Bronchial epithelial cell (primary cell): Measurements from ENCODE around the gene SPECC1. TPM values are rescaled to one million over a fixed set of nuclear protein-coding genes. Genes with fewer than 3 reads are reported as not detected.
A peak's percentile ranks its signal among the peaks of the same experiment; 100 is the strongest.

Experiments used
- DNase-seq: peaks from one replicate; pipeline ENCODE4 v3.0.0-alpha.2; 2010; ENCODE audit warnings: low read depth
- FAIRE-seq: peaks from 2 replicates; lab custom pipeline; 2011; peaks lifted over from hg19 to GRCh38; lab: Jason Lieb, UNC
- H3K27me3 ChIP-seq: 2 replicates; pipeline ENCODE4 v1.5.1; 2011; ENCODE audit warnings: low read length; ENCODE audit not compliant: control insufficient read depth, insufficient read depth
- H3K36me3 ChIP-seq: 2 replicates; pipeline ENCODE4 v1.5.1; 2011; ENCODE audit warnings: low read length; ENCODE audit not compliant: control insufficient read depth, insufficient read depth
- H3K4me3 ChIP-seq: 2 replicates; pipeline ENCODE4 v1.5.1; 2011; ENCODE audit warnings: mild to moderate bottlenecking, low read depth, low read length, control low read depth
- total RNA-seq: library from RNA; depleted of rRNA; stranded (reverse); fragments of >200 nt; gene quantifications from 2 replicates; pipeline ENCODE4 v1.2.1, GENCODE V29; 2014
- TF ChIP-seq, protein P1 (sequence below): IDR thresholded peaks from 2 replicates; pipeline ENCODE4 v1.5.1; 2011; ENCODE audit warnings: mild to moderate bottlenecking, moderate library complexity, low read length, control low read depth, inconsistent platforms; ENCODE audit not compliant: insufficient read depth, severe bottlenecking

The SPECC1 gene
- total RNA-seq, 1 donor from 2014 or later = 57.1 TPM

DNA sequence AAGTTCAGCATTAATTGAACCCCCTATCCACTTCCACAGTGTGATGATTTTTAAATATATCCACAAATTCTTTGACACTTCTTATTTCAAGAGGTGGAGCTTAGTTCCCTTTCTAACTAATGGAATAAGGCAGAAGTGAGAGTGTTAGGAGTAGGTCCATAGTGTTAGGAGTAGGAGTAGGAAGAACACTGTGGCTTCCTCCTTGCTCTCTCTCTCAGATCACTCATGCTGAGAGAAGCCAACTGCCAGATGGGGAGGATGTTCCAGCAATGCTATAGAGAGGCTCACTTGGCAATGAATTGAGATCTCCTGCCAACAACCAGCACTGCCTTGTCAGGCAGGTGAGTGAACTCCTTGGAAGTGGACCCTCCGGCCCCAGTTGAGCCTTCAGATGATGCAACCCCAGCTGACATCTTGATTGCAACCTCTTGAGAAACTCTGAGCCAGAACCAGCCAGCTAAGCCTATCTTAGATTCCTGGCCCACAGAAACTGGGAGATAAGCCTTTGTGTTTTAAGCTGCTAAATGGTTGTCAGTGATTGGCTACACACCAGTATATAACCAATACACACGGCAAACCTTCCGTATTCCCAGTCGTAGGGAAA lies 44.3 kb downstream of the SPECC1 start:
- Histone ChIP-seq H3K36me3 (no peaks in the 10 kb centered on the region), H3K27me3 (no peaks in the 10 kb centered on the region), H3K4me3 (no peak overlapping the region)
- DNase-seq (no peak), FAIRE-seq (no peak)
- TF ChIP-seq, protein P1, sequence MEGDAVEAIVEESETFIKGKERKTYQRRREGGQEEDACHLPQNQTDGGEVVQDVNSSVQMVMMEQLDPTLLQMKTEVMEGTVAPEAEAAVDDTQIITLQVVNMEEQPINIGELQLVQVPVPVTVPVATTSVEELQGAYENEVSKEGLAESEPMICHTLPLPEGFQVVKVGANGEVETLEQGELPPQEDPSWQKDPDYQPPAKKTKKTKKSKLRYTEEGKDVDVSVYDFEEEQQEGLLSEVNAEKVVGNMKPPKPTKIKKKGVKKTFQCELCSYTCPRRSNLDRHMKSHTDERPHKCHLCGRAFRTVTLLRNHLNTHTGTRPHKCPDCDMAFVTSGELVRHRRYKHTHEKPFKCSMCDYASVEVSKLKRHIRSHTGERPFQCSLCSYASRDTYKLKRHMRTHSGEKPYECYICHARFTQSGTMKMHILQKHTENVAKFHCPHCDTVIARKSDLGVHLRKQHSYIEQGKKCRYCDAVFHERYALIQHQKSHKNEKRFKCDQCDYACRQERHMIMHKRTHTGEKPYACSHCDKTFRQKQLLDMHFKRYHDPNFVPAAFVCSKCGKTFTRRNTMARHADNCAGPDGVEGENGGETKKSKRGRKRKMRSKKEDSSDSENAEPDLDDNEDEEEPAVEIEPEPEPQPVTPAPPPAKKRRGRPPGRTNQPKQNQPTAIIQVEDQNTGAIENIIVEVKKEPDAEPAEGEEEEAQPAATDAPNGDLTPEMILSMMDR = no peak

DNA sequence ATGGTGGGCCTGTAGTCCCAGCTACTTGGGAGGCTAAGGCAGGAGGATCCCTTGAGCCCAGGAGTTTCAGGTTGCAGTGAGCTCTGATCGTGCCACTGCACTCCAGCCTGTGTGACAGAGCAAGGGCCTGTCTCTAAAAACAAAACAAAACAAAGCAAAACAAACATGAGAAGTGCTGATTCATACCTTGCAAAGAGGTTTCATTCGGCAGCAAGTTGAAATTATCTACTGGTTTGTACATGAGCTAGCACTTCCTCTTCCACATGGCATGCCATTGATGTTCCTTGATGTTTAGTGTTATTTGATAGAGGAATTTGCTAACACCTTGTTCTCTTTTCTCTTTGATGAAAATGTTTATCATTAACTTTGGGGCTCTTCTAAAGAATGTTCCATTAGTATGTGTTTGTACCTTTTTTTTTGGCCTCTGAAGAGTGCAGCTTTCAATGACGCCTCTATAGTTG lies 50.6 kb downstream of the SPECC1 start:
- H3K36me3 ChIP-seq = no peaks in the 10 kb centered on the region
- DNase-seq = peak; percentile 78
- no peak for FAIRE-seq
- TF ChIP-seq, protein P1 = no peak
- no peaks in the 10 kb centered on the region for H3K27me3 ChIP-seq
- H3K4me3 ChIP-seq = no peak overlapping the region

DNA sequence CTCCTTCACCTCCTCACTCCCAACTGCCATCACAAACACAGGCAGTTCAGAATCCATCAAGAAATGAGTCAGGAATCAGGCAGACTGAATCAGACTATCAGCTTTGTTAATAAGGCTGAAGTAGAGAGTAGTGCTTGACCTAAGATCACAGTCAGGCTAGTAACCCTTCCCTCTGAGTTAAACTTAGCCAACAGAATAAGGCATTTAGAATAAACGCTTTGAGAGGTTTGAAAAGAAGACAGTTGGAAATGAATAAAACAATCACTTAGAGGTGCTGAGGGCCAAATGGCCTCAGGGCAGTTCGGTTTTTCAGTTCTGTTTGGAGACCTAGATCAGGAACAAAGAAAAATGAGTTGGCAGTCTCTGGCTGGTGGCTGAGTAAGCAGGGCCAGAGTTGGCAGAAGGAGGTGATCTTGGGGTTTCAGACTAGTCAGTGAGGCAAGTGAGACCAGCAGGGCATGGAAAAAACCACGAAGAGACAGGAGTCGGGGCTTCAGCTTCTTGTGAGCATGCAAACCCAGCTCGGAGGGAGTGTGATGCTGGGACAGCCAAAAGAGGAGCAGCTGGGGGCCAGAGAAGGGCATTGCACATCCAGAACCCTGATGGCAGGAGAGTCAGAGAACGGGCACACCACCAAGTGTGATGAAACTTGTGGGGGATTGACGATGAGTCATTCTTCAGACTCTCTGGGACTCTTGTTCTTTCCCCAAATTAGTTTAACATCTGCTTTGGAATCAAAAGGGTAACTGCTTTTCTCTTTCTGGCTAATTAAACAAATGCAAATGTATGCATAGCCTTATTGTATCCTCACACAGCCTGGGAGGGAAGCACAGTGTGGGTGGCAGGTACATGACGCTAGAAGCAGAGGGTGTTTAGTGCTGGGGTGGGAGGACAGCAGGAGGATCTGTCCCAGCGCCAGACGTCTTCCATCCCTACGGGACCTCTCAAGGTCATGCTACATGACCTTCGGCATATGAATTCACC lies 54.8 kb downstream of the SPECC1 start:
- DNase-seq (peak; percentile 89), FAIRE-seq (peak; percentile 66)
- Histone ChIP-seq H3K4me3 (no peak overlapping the region), H3K36me3 (no peaks in the 10 kb centered on the region), H3K27me3 (no peaks in the 10 kb centered on the region)
- TF ChIP-seq, protein P1 = no peak

DNA sequence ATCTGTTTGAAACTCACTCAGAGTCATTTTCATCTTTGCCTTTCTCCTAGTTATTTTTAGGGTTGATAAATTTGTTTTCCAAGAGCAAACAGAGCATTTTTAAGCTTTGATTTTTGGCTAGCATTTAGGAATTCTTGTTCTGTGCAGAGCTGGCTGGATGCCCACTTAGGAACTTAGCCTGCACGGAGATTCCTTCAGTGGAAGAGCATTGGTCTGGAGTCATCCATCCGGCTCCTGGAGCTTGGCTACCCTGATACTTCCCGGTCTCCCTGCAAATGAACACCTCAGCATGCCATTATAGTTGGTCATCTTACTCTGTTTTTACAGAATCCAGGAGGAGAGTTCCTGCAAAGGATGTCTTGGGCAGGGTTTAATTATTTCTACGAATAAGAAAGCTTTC lies 57.1 kb downstream of the SPECC1 start:
- TF ChIP-seq, protein P1 = no peak
- no peak for FAIRE-seq
- no peak overlapping the region for H3K4me3 ChIP-seq
- H3K36me3 ChIP-seq = no peaks in the 10 kb centered on the region
- peak; percentile 86 for DNase-seq
- no peaks in the 10 kb centered on the region for H3K27me3 ChIP-seq

DNA sequence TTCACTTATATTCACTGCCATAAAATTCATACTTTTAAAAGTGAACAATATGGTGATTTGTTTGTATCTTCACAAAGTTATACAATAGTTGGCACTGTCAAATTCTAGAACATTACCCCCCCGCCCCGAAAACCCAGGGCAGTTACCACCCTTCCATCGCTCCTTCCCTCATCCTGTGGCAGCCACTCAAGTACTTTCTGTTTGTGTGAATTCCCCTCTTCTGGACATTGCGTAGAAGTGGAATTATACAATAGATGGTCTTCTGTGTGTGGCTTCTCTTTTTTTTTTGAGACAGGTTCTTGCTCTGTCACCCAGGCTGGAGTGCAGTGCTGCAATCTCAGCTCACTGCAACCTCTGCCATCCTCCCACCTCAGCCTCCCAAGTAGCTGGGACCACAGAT lies 58.6 kb downstream of the SPECC1 start:
- TF ChIP-seq, protein P1 = no peak
- DNase-seq (no peak), FAIRE-seq (no peak)
- H3K4me3 ChIP-seq = no peak overlapping the region
- H3K36me3 ChIP-seq = no peaks in the 10 kb centered on the region
- no peaks in the 10 kb centered on the region for H3K27me3 ChIP-seq
